GM20000 (cell line): ENCODE data around the gene SUCO.
"Not testable (repeated sequence)": the region's sequence is repeated elsewhere in the genome, so short reads cannot be mapped to it uniquely, and the experiment has no call there.

Experiments
- DNase-seq: peaks from one replicate; pipeline ENCODE4 v3.0.0; 2012; ENCODE audit warnings: low spot score
- CTCF ChIP-seq: IDR thresholded peaks from 2 replicates; pipeline ENCODE4 v1.5.1; 2012; ENCODE audit warnings: mild to moderate bottlenecking, control low read depth; ENCODE audit errors: extremely low read depth, missing control alignments

The SUCO gene

GRCh38 chr1:172609528-172609927 lies 76.6 kb downstream of the SUCO start:
- TF ChIP-seq CTCF = no peak
- no peak for DNase-seq

- TF ChIP-seq CTCF = no peak
- DNase-seq = no peak
Observed at GRCh38 chr1:172612478-172612877, 79.5 kb downstream of the SUCO start.

- DNase-seq = no peak
Observed at GRCh38 chr1:172613294-172613693, 80.3 kb downstream of the SUCO start.

GRCh38 chr1:172616195-172616594 lies 83.2 kb downstream of the SUCO start:
- DNase-seq = no peak
- TF ChIP-seq CTCF = no peak

More at GRCh38 chr1:172613294-172613693, 80.3 kb downstream of the SUCO start:
- TF ChIP-seq CTCF = no peak

- no peak for DNase-seq
- TF ChIP-seq CTCF = no peak
Observed at GRCh38 chr1:172616636-172617035, 83.7 kb downstream of the SUCO start.

GRCh38 chr1:172620603-172621002 lies 87.7 kb downstream of the SUCO start:
- not testable (repeated sequence) for DNase-seq

- DNase-seq = no peak
- no peak for TF ChIP-seq CTCF
Observed at GRCh38 chr1:172622541-172622940, 89.6 kb downstream of the SUCO start.

GRCh38 chr1:172623748-172624147 lies 90.8 kb downstream of the SUCO start:
- TF ChIP-seq CTCF = no peak
- no peak for DNase-seq
